SK-N-SH (cell line): ENCODE data around the gene GORASP1. TPM values are rescaled to one million over a fixed set of nuclear protein-coding genes. Genes with fewer than 3 reads are reported as not detected.

Source experiments
- CTCF ChIA-PET: fragments of 300-600, 350-600 bp; formaldehyde crosslinking; extraction: SDS; loops from one replicate; lab custom pipeline; 2021; lab: Yijun Ruan, JAX
- POLR2A ChIA-PET: fragments of 350-600 bp; sonication (Branson Sonifier 250); formaldehyde crosslinking; extraction: SDS; loops from one replicate; lab custom pipeline; 2020; ENCODE audit warnings: antibody characterized with exemption, inconsistent platforms; lab: Yijun Ruan, JAX
- DNase-seq: peaks from one replicate; pipeline ENCODE4 v3.0.0; 2012
- H2AFZ ChIP-seq: fragments of 200-600 bp; sonication (generic); 2 replicates; pipeline ENCODE4 v1.8.1; 2016; ENCODE audit warnings: antibody characterized with exemption, mild to moderate bottlenecking, low read depth
- H3F3A ChIP-seq: fragments of 200-600 bp; sonication (generic); replicated peaks from 2 replicates; pipeline ENCODE3; 2016; ENCODE audit warnings: antibody characterized with exemption, mild to moderate bottlenecking; ENCODE audit not compliant: insufficient read depth
- H3K27ac ChIP-seq, 2 experiments: fragments of 200-500 bp in 1 of 2; fragments of 200-600 bp in 1 of 2; sonication (Bioruptor generic) in 1 of 2; sonication (generic), shearing (Covaris generic) in 1 of 2; 2 replicates each; pipeline versions ENCODE4 v1.5.1 to v1.6.1; 2014 to 2016; ENCODE audit warnings: low read depth in 2 of 2, inconsistent platforms in 1 of 2, low read length in 1 of 2, mild to moderate bottlenecking in 1 of 2, mixed read lengths in 1 of 2
- H3K27me3 ChIP-seq: fragments of 200-600 bp; sonication (generic), shearing (Covaris generic); 2 replicates; pipeline ENCODE4 v1.6.1; 2016; ENCODE audit warnings: mixed run types; ENCODE audit not compliant: insufficient read depth
- H3K36me3 ChIP-seq, 2 experiments: fragments of 200-500 bp in 1 of 2; fragments of 200-600 bp in 1 of 2; sonication (Bioruptor generic) in 1 of 2; sonication (generic) in 1 of 2; replicated peaks in 1 of 2; 2 replicates each; pipeline versions ENCODE3 to v1.5.1; 2014 to 2016; ENCODE audit warnings: low read length in 1 of 2, mild to moderate bottlenecking in 1 of 2; ENCODE audit not compliant: insufficient read depth in 2 of 2, control insufficient read depth in 1 of 2
- H3K4me1 ChIP-seq, 2 experiments: fragments of 200-500 bp in 1 of 2; fragments of 200-600 bp in 1 of 2; sonication (Bioruptor generic) in 1 of 2; sonication (generic), shearing (Covaris generic) in 1 of 2; 2 replicates each; pipeline versions ENCODE4 v1.5.1 to v1.6.1; 2014 to 2016; ENCODE audit warnings: low read depth in 1 of 2, low read length in 1 of 2, mixed run types in 1 of 2; ENCODE audit not compliant: insufficient read depth in 2 of 2, control insufficient read depth in 1 of 2
- H3K4me2 ChIP-seq: fragments of 200-600 bp; sonication (generic), shearing (Covaris generic); 2 replicates; pipeline ENCODE4 v1.6.1; 2017; ENCODE audit warnings: mixed run types
- H3K4me3 ChIP-seq, 2 experiments: fragments of 200-500 bp in 1 of 2; fragments of 200-600 bp in 1 of 2; sonication (Bioruptor generic) in 1 of 2; sonication (generic), shearing (Covaris generic) in 1 of 2; 2 replicates each; pipeline versions ENCODE4 v1.5.1 to v1.8.1; 2014 to 2016; ENCODE audit warnings: low read depth in 2 of 2, inconsistent platforms in 1 of 2, low read length in 1 of 2, mild to moderate bottlenecking in 1 of 2, mixed read lengths in 1 of 2, moderate library complexity in 1 of 2
- H3K79me2 ChIP-seq: fragments of 200-600 bp; sonication (generic); 2 replicates; pipeline ENCODE4 v1.8.1; 2017; ENCODE audit warnings: mild to moderate bottlenecking; ENCODE audit not compliant: insufficient read depth
- H3K9ac ChIP-seq: fragments of 200-600 bp; sonication (generic); 2 replicates; pipeline ENCODE4 v1.6.1; 2017; ENCODE audit warnings: mixed run types
- H3K9me2 ChIP-seq: fragments of 200-600 bp; sonication (generic); 2 replicates; pipeline ENCODE4 v1.6.1; 2017; ENCODE audit warnings: mixed run types
- H3K9me3 ChIP-seq: fragments of 200-600 bp; sonication (generic); 2 replicates; pipeline ENCODE4 v1.6.1; 2017; ENCODE audit warnings: mixed run types, mild to moderate bottlenecking, moderate library complexity
- H4K20me1 ChIP-seq: fragments of 200-600 bp; sonication (generic); 2 replicates; pipeline ENCODE4 v1.6.1; 2017; ENCODE audit warnings: mild to moderate bottlenecking, mixed run types; ENCODE audit not compliant: insufficient read depth
- ELF1 ChIP-seq: IDR thresholded peaks from 2 replicates; pipeline ENCODE4 v1.4.0; 2012
- GABPA ChIP-seq: IDR thresholded peaks from 2 replicates; pipeline ENCODE4 v1.4.0; 2012; ENCODE audit warnings: low read depth, mild to moderate bottlenecking
- MXI1 ChIP-seq: IDR thresholded peaks from 2 replicates; pipeline ENCODE4 v1.6.1; 2012; ENCODE audit warnings: mild to moderate bottlenecking, low read depth, low read length, improper control_type of control experiment
- REST ChIP-seq: IDR thresholded peaks from 2 replicates; pipeline ENCODE4 v1.6.1; 2012; ENCODE audit warnings: mild to moderate bottlenecking, low read depth, low read length, moderate library complexity
- TAF1 ChIP-seq: IDR thresholded peaks from 2 replicates; pipeline ENCODE4 v1.6.1; 2012; ENCODE audit warnings: low read depth, mild to moderate bottlenecking, low read length, moderate library complexity, borderline replicate concordance
- ZBTB33 ChIP-seq: IDR thresholded peaks from 2 replicates; pipeline ENCODE4 v1.4.0; 2012; ENCODE audit warnings: low read depth, borderline replicate concordance
- WGBS: methylation state at CpG from one replicate; pipeline ENCODE4 v1.1.6; 2017; ENCODE audit warnings: low lambda C conversion rate; 5-methylcytosine and 5-hydroxymethylcytosine counted together
- polyA plus RNA-seq, 3 experiments: library from polyadenylated mRNA; depleted of rRNA; stranded (reverse); fragments of >200 nt; gene quantifications; 2 replicates each; pipeline ENCODE4 v1.2.3, GENCODE V29; 2012

The GORASP1 gene
- polyA plus RNA-seq, 1 of the 3 experiments (the other 2 are of a cell fraction) = 44.3 TPM

- TF ChIP-seq ZBTB33 = no peak
- TF ChIP-seq REST = no peak
- no peak for TF ChIP-seq MXI1
Measured at GRCh38 chr3:39108200-39108710, 828 bp upstream of the GORASP1 start (continued).

GRCh38 chr3:39106851-39107387 lies 508 bp downstream of the GORASP1 start:
- H4K20me1 ChIP-seq = peaks cover 36% of the 10 kb centered on the region
- H3K4me3 ChIP-seq = peak overlapping the region; percentile 97 to 99
- peaks cover 3% of the 10 kb centered on the region for H3F3A ChIP-seq
- no peaks in the 10 kb centered on the region for H3K27me3 ChIP-seq
- H3K4me1 ChIP-seq = peaks cover 4 to 25% of the 10 kb centered on the region in 2 experiments; a peak in 2 of 4 replicates
- H3K9me3 ChIP-seq = no peaks in the 10 kb centered on the region
- H3K9ac ChIP-seq = peak overlapping the region; percentile 91
- H2AFZ ChIP-seq = peak overlapping the region; percentile 89; the same call in 1 of the 2 replicates
- H3K9me2 ChIP-seq = no peaks in the 10 kb centered on the region
- peaks cover 48% of the 10 kb centered on the region for H3K79me2 ChIP-seq
- ChIA-PET CTCF (interaction anchor here (1.0 to 3.0 kb wide), 7 partner anchors 20 to 186 kb away, joined by 4 to 18 read pairs (median 7); no protein-coding TSS in a partner anchor), POLR2A (no interaction called here)
- TF ChIP-seq MXI1 = no peak
- TF ChIP-seq ELF1 = peak; percentile 40; the same call in 1 of the 2 replicates
- TF ChIP-seq TAF1 = peak; percentile 4; the same call in 1 of the 2 replicates
- TF ChIP-seq GABPA = peak; percentile 20; the same call in 1 of the 2 replicates
- H3K27ac ChIP-seq = peak overlapping the region; percentile 80 to 82
- DNase-seq = peak; percentile 87
- WGBS = 0% methylated on average over 16 of the region's 55 CpGs
- H3K36me3 ChIP-seq = peaks cover 0 to 5% of the 10 kb centered on the region in 2 experiments
- H3K4me2 ChIP-seq = peak overlapping the region; percentile 99
